ENCODE measurements around the gene SEPTIN5. TPM values are rescaled to one million over a fixed set of nuclear protein-coding genes. Genes with fewer than 3 reads are reported as not detected.

The SEPTIN5 gene
- total and polyA plus RNA-seq, 9 of the 15 experiments (the other 6 are each of a cell fraction or from before 2014, with no cell fraction given), result 0.03 to 195 (median 119) TPM

DNA sequence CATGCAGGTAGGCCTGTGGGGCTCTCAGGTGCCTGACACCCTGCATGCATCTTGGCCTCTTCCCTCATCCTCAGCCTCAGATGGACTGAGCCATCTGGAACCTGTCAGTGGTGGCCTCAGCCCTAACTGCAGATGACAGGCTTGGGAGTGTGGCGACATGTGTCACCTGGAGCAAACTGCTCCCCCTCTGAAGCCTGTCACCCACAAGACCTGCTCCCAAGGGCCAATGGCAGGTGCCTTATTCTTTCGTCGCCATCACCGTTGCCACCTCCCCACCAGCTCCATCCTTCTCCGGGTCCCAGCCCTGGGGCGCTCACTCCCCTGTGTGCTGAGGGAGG is 3.6 kb upstream of the SEPTIN5 start (continued):
- TF ChIP-seq, protein P1, sequence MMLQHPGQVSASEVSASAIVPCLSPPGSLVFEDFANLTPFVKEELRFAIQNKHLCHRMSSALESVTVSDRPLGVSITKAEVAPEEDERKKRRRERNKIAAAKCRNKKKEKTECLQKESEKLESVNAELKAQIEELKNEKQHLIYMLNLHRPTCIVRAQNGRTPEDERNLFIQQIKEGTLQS (IDR thresholded peaks at IDR 0.05), result no peak
- TF ChIP-seq, protein P1 (CRISPR knock-in tag; conservative IDR thresholded peaks at IDR 0.05), result 0 out of 2 replicates have a peak, but pooled peaks have one; percentile 5
- TF ChIP-seq, protein P2, sequence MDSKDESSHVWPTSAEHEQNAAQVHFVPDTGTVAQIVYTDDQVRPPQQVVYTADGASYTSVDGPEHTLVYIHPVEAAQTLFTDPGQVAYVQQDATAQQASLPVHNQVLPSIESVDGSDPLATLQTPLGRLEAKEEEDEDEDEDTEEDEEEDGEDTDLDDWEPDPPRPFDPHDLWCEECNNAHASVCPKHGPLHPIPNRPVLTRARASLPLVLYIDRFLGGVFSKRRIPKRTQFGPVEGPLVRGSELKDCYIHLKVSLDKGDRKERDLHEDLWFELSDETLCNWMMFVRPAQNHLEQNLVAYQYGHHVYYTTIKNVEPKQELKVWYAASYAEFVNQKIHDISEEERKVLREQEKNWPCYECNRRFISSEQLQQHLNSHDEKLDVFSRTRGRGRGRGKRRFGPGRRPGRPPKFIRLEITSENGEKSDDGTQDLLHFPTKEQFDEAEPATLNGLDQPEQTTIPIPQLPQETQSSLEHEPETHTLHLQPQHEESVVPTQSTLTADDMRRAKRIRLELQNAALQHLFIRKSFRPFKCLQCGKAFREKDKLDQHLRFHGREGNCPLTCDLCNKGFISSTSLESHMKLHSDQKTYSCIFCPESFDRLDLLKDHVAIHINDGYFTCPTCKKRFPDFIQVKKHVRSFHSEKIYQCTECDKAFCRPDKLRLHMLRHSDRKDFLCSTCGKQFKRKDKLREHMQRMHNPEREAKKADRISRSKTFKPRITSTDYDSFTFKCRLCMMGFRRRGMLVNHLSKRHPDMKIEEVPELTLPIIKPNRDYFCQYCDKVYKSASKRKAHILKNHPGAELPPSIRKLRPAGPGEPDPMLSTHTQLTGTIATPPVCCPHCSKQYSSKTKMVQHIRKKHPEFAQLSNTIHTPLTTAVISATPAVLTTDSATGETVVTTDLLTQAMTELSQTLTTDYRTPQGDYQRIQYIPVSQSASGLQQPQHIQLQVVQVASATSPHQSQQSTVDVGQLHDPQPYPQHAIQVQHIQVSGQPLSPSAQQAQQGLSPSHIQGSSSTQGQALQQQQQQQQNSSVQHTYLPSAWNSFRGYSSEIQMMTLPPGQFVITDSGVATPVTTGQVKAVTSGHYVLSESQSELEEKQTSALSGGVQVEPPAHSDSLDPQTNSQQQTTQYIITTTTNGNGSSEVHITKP (IDR thresholded peaks at IDR 0.05; ENCODE audit: partially characterized antibody), result peak; percentile 38
- TF ChIP-seq, protein P3, sequence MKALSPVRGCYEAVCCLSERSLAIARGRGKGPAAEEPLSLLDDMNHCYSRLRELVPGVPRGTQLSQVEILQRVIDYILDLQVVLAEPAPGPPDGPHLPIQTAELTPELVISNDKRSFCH (CRISPR knock-in tag; IDR thresholded peaks at IDR 0.05), result no peak
- TF ChIP-seq, protein P3 (tag; IDR thresholded peaks at IDR 0.05), result peak; percentile 19; the same call in 1 of the 2 replicates
- TF ChIP-seq ZBTB11 (CRISPR knock-in tag; IDR thresholded peaks at IDR 0.05), result 0 out of 6 replicates have a peak, but pooled peaks of 1 of the 3 experiments have one; percentile 12
- no peak for TF ChIP-seq MYC (IDR thresholded peaks at IDR 0.05; ENCODE audit: low read depth, low read length)
- 0 out of 2 replicates have a peak, but pooled peaks have one; percentile 5 for TF ChIP-seq MYC (CRISPR knock-in tag; IDR thresholded peaks at IDR 0.05; ENCODE audit: borderline replicate concordance, low read depth)
- no peak for TF ChIP-seq ZNF354B (CRISPR knock-in tag; IDR thresholded peaks at IDR 0.05)
- no peak for TF ChIP-seq SIRT6 (IDR thresholded peaks at IDR 0.05; ENCODE audit: low read depth, low read length)
- peak; percentile 22; the same call in 1 of the 2 replicates for TF ChIP-seq CTBP1 (IDR thresholded peaks at IDR 0.05; ENCODE audit: borderline replicate concordance)
- TF ChIP-seq, protein P4, sequence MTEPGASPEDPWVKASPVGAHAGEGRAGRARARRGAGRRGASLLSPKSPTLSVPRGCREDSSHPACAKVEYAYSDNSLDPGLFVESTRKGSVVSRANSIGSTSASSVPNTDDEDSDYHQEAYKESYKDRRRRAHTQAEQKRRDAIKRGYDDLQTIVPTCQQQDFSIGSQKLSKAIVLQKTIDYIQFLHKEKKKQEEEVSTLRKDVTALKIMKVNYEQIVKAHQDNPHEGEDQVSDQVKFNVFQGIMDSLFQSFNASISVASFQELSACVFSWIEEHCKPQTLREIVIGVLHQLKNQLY (CRISPR knock-in tag; conservative IDR thresholded peaks at IDR 0.05), result 0 out of 4 replicates have a peak, but pooled peaks of 1 of the 2 experiments have one; percentile 75
- no peak for TF ChIP-seq DACH1 (IDR thresholded peaks at IDR 0.05; ENCODE audit: partially characterized antibody)
- TF ChIP-seq, protein P5, sequence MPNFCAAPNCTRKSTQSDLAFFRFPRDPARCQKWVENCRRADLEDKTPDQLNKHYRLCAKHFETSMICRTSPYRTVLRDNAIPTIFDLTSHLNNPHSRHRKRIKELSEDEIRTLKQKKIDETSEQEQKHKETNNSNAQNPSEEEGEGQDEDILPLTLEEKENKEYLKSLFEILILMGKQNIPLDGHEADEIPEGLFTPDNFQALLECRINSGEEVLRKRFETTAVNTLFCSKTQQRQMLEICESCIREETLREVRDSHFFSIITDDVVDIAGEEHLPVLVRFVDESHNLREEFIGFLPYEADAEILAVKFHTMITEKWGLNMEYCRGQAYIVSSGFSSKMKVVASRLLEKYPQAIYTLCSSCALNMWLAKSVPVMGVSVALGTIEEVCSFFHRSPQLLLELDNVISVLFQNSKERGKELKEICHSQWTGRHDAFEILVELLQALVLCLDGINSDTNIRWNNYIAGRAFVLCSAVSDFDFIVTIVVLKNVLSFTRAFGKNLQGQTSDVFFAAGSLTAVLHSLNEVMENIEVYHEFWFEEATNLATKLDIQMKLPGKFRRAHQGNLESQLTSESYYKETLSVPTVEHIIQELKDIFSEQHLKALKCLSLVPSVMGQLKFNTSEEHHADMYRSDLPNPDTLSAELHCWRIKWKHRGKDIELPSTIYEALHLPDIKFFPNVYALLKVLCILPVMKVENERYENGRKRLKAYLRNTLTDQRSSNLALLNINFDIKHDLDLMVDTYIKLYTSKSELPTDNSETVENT (CRISPR knock-in tag; IDR thresholded peaks at IDR 0.05), result peak; percentile 80; the same call in 1 of the 2 replicates
- no peak for TF ChIP-seq NCOA1 (IDR thresholded peaks at IDR 0.05; ENCODE audit: low read depth)
- TF ChIP-seq MCM7 (IDR thresholded peaks at IDR 0.05), result 0 out of 4 replicates have a peak, but pooled peaks of 1 of the 2 experiments have one; percentile 22
